Left lung (tissue), 10 donors: Measurements from ENCODE around the gene MCM7. TPM values are rescaled to one million over a fixed set of nuclear protein-coding genes. Genes with fewer than 3 reads are reported as not detected.
A peak's percentile ranks its signal among the peaks of the same experiment; 100 is the strongest.

Source experiments
- ATAC-seq: fragments of 200-7000 bp; cut with Tn5 transposase; one replicate; pipeline ENCODE4 v1.9.1; 2020; ENCODE audit warnings: moderate library complexity
- DNase-seq, 4 donors: peaks; one replicate each; pipeline ENCODE4 v3.0.0-alpha.2; 2013 to 2020
- H3K27ac ChIP-seq, 2 donors: fragments of 200-600 bp; sonication (generic) in 1 of 2; one replicate each; pipeline versions ENCODE4 v1.5.0 to v1.8.0; 2020 to 2021
- H3K27me3 ChIP-seq, 2 donors: fragments of 200-600 bp; sonication (generic) in 1 of 2; one replicate each; pipeline versions ENCODE4 v1.5.0 to v1.8.0; 2020 to 2021
- H3K36me3 ChIP-seq, 2 donors: fragments of 200-600 bp; sonication (generic) in 1 of 2; one replicate each; pipeline versions ENCODE4 v1.5.0 to v1.8.0; 2020 to 2021
- H3K4me1 ChIP-seq, 2 donors: fragments of 200-600 bp; one replicate each; pipeline ENCODE4 v1.8.0; 2021
- H3K4me3 ChIP-seq, 2 donors: fragments of 200-600 bp; sonication (generic) in 1 of 2; one replicate each; pipeline versions ENCODE4 v1.5.0 to v1.8.0; 2020 to 2021; ENCODE audit warnings: mild to moderate bottlenecking in 1 of 2
- H3K9me3 ChIP-seq, 2 donors: fragments of 200-600 bp; sonication (generic) in 1 of 2; one replicate each; pipeline versions ENCODE4 v1.5.0 to v1.8.0; 2020 to 2021
- intact Hi-C, 2 donors: fragments of 100-400 bp; cut with DNase I; formaldehyde crosslinking; loops; one replicate each; pipeline versions ENCODE4 v1.11.2 to v1.14.2; 2022
- polyA plus RNA-seq, 6 donors: library from polyadenylated mRNA; unstranded; fragments of 120-200 nt; gene quantifications; one replicate each; pipeline ENCODE4 v1.2.1, GENCODE V29; 2013; ENCODE audit not compliant: insufficient read length in 6 of 6
- total RNA-seq, 2 donors: library from RNA; stranded (reverse); fragmentation: NEBNext Ultra II Directional; extraction: Animal tissue kit (Norgen Biotek cat#: 25700); gene quantifications; one replicate each; pipeline ENCODE4 v1.2.1, GENCODE V29; 2021
- TF ChIP-seq, protein P1 (sequence below), 2 donors: fragments of 200-600 bp; sonication (generic) in 1 of 2; IDR thresholded peaks; one replicate each; pipeline versions ENCODE4 v1.5.0 to v1.8.0; 2021; ENCODE audit warnings: antibody characterized with exemption in 2 of 2
- donor health status: DM: no; HTN: yes; CAD: no.
- donor health status: DM: no; HTN: no; CAD: no.

MCM7 gene
- total and polyA plus RNA-seq, 8 donors, result 53.7 to 152 (median 137) TPM

DNA sequence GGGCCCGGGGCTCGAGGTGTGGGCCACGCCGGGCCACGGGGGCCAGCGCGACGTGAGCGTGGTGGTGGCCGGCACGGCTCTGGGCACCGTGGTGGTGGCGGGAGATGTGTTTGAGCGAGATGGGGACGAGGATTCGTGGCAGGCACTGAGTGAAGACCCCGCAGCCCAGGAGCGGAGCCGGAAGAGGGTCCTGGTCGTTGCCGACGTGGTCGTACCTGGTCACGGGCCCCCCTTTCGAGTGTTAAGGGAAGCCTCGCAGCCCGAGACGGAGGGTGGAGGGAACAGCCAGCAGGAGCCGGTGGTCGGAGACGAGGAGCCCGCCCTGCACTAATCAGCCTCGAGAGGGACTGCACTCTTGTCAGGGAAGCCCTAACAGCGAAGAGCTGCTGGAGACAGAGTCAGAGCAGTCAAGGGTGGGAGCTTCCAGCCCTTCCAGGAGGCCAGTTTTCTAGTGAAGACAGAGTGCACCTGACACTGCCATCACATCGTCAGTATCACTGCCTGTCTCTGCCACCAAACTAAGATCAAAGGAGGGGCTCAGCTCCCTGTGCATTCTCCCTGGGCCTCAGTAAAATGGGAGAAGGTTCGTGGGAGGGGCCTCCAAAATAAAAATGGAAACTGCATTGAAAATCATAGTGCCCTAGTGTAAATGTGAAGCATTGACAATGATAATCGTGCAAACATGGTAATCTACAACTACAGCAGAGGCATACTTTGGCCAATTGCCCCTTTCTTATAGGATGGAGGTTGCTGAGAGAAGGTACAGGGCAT lies 26.9 kb upstream of the MCM7 start:
- Histone ChIP-seq H3K9me3 (no peaks in the 10 kb centered on the region), H3K4me1 (peaks cover 5 to 39% of the 10 kb centered on the region in 2 donors), H3K4me3 (peak overlapping the region; percentile 93 to 96), H3K36me3 (no peaks in the 10 kb centered on the region), H3K27me3 (no peaks in the 10 kb centered on the region), H3K27ac (peak overlapping the region; percentile 96 to 97)
- ATAC-seq, result peak; percentile 0
- peak in 2 of 4 donors; percentile 18 to 39 for DNase-seq
- intact Hi-C loops, result no loop called here
- TF ChIP-seq, protein P1, sequence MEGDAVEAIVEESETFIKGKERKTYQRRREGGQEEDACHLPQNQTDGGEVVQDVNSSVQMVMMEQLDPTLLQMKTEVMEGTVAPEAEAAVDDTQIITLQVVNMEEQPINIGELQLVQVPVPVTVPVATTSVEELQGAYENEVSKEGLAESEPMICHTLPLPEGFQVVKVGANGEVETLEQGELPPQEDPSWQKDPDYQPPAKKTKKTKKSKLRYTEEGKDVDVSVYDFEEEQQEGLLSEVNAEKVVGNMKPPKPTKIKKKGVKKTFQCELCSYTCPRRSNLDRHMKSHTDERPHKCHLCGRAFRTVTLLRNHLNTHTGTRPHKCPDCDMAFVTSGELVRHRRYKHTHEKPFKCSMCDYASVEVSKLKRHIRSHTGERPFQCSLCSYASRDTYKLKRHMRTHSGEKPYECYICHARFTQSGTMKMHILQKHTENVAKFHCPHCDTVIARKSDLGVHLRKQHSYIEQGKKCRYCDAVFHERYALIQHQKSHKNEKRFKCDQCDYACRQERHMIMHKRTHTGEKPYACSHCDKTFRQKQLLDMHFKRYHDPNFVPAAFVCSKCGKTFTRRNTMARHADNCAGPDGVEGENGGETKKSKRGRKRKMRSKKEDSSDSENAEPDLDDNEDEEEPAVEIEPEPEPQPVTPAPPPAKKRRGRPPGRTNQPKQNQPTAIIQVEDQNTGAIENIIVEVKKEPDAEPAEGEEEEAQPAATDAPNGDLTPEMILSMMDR (IDR thresholded peaks at IDR 0.05), result no peak

DNA sequence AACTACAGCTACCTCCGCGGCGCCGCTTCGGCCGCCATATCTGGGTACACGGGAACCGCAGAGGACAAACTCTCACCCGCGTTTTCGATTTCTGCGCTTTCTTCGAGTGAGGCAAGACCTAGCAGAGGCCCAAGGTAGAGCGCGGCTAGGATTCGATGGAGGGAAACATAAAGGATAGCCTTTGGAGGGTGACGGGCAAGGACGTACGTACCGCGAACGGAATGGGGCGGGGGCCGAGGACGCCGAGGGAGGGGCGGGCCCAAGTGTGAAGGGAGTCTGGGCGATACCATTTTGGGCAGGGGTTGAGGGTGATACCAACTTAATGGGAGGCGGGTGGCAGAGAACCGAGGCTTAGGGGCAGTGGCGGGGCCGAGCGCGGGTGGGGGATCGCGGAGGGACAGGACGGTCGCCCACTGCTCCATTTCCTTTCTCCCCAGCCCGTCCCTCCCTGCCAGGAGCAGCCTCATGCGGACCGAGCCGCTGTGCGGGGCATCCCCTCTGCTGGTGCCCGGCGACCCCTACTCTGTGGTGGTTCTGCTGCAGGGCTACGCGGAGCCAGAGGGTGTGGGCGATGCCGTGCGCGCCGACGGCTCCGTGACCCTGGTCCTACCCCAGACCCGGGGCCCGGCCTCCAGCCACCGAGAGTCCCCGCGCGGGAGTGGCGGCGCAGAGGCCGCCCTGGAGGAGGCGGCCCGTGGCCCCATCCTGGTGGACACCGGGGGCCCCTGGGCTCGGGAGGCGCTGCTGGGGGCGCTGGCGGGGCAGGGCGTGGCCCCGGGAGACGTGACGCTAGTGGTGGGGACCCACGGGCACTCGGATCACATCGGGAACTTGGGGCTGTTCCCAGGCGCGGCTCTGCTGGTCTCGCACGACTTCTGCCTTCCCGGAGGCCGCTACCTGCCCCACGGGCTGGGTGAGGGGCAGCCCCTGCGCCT lies 26.0 kb upstream of the MCM7 start, which contains the start of gene MBLAC1:
MBLAC1 (plus strand) TSS at position 37 of the 935 bp plus-strand sequence; CDS start at position 466, 429 bp downstream.
- Histone ChIP-seq H3K4me3 (peak within 1 kb of the TSS; percentile 93 to 96), H3K36me3 (no peaks in the 10 kb centered on the region), H3K27ac (peak within 1 kb of the TSS; percentile 96 to 97), H3K9me3 (no peaks in the 10 kb centered on the region), H3K4me1 (peaks cover 5 to 39% of the 10 kb centered on the region in 2 donors), H3K27me3 (no peaks in the 10 kb centered on the region)
- peak; percentile 96 for ATAC-seq
- intact Hi-C loops, result no loop called here
- DNase-seq, result peak; percentile 91 to 95 (median 92)
- TF ChIP-seq, protein P1 (IDR thresholded peaks at IDR 0.05), result no peak

DNA sequence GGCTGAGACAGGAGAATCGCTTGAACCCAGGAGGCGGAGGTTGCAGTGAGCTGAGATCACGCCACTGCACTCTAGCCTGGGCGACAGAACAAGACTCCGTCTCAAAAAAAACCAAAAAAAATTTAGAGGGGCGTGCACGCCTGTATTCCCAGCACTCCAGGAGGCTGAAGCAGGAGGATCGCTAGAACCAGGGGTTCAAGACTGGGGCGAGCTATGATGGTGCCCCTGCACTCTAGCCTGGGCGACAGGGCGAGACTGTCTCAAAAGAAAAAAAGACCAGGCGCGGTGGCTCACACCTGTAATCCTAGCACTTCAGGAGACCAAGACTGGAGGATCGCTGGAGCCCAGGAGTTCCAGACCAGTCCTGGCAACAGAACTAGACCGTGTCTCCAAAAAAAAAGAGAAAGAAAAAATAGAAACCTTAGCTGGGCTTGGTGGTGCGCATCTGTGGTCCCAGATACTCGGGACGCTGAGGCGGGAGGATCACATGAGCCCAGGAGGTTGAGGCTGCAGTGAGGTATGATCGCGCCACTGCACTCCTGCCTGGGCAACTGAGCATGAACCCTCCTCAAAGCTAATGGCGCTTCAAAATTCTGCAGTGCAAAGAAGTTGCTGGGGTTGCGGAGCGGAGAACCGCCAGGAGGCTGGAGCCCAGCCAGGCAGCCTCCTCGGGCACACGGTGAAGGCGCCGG lies 25.2 kb upstream of the MCM7 start:
- DNase-seq (no peak), ATAC-seq (peak; percentile 55)
- Histone ChIP-seq H3K9me3 (no peaks in the 10 kb centered on the region), H3K4me3 (peak overlapping the region; percentile 93 to 96), H3K27me3 (no peaks in the 10 kb centered on the region), H3K27ac (peak overlapping the region; percentile 96 to 97), H3K4me1 (peaks cover 5 to 37% of the 10 kb centered on the region in 2 donors), H3K36me3 (no peaks in the 10 kb centered on the region)
- TF ChIP-seq, protein P1 (IDR thresholded peaks at IDR 0.05), result no peak
- intact Hi-C loops, result no loop called here

DNA sequence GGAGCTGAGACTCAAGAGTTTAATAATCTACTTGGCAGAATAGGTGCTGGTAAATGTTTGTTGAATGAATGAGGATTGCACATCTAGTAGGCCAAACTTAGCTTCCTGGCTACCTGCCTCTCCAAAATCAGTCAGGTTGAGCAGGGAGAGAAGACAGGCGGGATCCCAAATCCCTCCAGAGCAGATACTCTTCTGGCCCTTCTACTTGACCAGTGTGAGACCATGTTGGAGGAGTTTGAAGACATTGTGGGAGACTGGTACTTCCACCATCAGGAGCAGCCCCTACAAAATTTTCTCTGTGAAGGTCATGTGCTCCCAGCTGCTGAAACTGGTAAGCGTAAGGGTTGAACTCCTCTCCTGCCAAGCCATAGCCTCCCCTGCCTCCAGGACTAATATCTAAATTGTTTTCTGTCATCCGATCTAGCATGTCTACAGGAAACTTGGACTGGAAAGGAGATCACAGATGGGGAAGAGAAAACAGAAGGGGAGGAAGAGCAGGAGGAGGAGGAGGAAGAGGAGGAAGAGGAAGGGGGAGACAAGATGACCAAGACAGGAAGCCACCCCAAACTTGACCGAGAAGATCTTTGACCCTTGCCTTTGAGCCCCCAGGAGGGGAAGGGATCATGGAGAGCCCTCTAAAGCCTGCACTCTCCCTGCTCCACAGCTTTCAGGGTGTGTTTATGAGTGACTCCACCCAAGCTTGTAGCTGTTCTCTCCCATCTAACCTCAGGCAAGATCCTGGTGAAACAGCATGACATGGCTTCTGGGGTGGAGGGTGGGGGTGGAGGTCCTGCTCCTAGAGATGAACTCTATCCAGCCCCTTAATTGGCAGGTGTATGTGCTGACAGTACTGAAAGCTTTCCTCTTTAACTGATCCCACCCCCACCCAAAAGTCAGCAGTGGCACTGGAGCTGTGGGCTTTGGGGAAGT lies 23.4 kb upstream of the MCM7 start:
- Histone ChIP-seq H3K27me3 (no peaks in the 10 kb centered on the region), H3K4me1 (peaks cover 12 to 39% of the 10 kb centered on the region in 2 donors), H3K36me3 (no peaks in the 10 kb centered on the region), H3K9me3 (no peaks in the 10 kb centered on the region), H3K4me3 (no peak overlapping the region), H3K27ac (no peak overlapping the region)
- intact Hi-C loops, result no loop called here
- DNase-seq, result no peak
- ATAC-seq, result no peak
- TF ChIP-seq, protein P1 (IDR thresholded peaks at IDR 0.05), result no peak
